WERI-Rb-1 (cell line): ENCODE data around the gene GYPC.
"Not testable (repeated sequence)": the region's sequence is repeated elsewhere in the genome, so short reads cannot be mapped to it uniquely, and the experiment has no call there.

Experiments
- DNase-seq: peaks from one replicate; pipeline ENCODE4 v3.0.0-alpha.2; 2020
- H3K27ac ChIP-seq: fragments of 250-450 bp; sonication (Bioruptor Pico); 2 replicates; pipeline ENCODE4 v1.5.1; 2020; ENCODE audit warnings: mild to moderate bottlenecking, moderate library complexity
- H3K27me3 ChIP-seq: fragments of 250-450 bp; sonication (Bioruptor Pico); 2 replicates; pipeline ENCODE4 v1.5.1; 2021; ENCODE audit warnings: mild to moderate bottlenecking, low read depth, moderate library complexity; ENCODE audit not compliant: insufficient read depth, severe bottlenecking
- H3K36me3 ChIP-seq: fragments of 250-450 bp; sonication (Bioruptor Pico); 2 replicates; pipeline ENCODE4 v1.5.1; 2020; ENCODE audit warnings: mild to moderate bottlenecking, moderate library complexity
- H3K4me3 ChIP-seq: 2 replicates; pipeline ENCODE4 v1.5.1; 2011; ENCODE audit warnings: low read depth, mild to moderate bottlenecking, control low read depth, low read length
- H3K9me3 ChIP-seq: fragments of 250-450 bp; sonication (Bioruptor Pico); 2 replicates; pipeline ENCODE4 v1.5.1; 2021; ENCODE audit warnings: mild to moderate bottlenecking, moderate library complexity; ENCODE audit not compliant: severe bottlenecking
- TF ChIP-seq, protein P1 (sequence below): IDR thresholded peaks from 2 replicates; pipeline ENCODE4 v1.5.1; 2011; ENCODE audit warnings: low read depth, mild to moderate bottlenecking, control low read depth, inconsistent platforms, low read length

Gene GYPC

DNA sequence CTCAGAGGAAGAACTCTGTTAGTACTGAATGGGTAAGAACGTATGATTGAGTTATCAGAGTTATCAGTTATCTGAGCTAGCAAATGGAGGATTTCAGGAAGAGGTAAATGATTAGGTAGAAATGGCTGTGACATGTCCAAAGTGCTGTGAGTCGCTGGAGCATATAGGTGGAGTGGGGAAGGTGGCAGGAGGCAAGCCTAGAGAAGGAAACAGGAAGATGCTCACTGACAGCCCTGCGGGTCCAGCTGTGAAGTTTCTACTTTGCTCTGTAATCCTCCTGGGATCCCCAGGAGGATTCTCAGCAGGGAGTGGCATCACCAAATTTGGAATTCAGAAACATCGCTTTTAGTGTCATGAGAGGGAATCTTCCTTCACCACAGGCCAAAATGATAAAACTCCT, 52.0 kb downstream of the GYPC start:
- no peak overlapping the region for H3K27ac ChIP-seq
- TF ChIP-seq, protein P1, sequence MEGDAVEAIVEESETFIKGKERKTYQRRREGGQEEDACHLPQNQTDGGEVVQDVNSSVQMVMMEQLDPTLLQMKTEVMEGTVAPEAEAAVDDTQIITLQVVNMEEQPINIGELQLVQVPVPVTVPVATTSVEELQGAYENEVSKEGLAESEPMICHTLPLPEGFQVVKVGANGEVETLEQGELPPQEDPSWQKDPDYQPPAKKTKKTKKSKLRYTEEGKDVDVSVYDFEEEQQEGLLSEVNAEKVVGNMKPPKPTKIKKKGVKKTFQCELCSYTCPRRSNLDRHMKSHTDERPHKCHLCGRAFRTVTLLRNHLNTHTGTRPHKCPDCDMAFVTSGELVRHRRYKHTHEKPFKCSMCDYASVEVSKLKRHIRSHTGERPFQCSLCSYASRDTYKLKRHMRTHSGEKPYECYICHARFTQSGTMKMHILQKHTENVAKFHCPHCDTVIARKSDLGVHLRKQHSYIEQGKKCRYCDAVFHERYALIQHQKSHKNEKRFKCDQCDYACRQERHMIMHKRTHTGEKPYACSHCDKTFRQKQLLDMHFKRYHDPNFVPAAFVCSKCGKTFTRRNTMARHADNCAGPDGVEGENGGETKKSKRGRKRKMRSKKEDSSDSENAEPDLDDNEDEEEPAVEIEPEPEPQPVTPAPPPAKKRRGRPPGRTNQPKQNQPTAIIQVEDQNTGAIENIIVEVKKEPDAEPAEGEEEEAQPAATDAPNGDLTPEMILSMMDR, result no peak
- no peak overlapping the region for H3K4me3 ChIP-seq
- H3K36me3 ChIP-seq, result no peaks in the 10 kb centered on the region
- no peaks in the 10 kb centered on the region for H3K9me3 ChIP-seq
- DNase-seq, result no peak
- peaks cover 50% of the 10 kb centered on the region for H3K27me3 ChIP-seq

DNA sequence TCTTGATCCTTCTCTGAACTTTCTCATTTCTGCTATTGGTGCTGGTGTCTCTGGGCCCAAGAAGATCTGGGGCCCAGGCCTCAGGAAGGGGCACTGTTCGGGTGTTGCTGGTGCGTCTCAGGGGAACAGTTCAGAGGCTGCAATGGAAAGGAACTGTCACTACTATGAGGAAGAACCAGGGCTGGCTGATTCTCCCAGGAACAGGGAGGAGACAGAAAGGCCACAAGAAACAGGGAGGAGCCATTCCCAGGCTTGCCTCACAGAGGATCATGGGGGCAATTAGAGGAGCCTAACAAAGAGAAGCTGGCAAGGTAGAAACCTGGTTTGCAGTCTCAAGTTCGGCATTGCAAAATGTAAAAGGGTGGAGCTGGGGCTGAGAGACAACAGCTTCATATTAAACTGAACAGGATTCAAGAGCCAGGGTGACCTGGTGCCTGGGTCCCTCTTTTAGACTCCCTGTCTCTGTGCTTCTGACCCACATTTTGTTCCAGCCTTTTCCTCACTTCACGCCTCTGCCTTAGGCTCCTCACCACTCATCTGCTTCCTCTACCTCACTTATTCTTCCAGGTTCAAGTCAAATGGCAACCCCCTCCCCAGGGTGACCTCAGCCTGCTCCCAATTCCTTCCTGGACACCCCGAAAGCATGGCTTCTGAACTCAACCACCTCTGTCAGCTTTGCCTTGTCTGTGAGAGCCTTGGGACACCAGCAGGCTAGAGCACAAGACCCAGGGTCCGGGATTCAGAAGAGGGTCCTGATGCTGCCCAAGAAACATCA, 58.4 kb downstream of the GYPC start:
- peaks cover 57% of the 10 kb centered on the region for H3K27me3 ChIP-seq
- TF ChIP-seq, protein P1, result no peak
- no peaks in the 10 kb centered on the region for H3K36me3 ChIP-seq
- H3K9me3 ChIP-seq, result no peaks in the 10 kb centered on the region
- no peak overlapping the region for H3K27ac ChIP-seq
- no peak for DNase-seq
- H3K4me3 ChIP-seq, result no peak overlapping the region

DNA sequence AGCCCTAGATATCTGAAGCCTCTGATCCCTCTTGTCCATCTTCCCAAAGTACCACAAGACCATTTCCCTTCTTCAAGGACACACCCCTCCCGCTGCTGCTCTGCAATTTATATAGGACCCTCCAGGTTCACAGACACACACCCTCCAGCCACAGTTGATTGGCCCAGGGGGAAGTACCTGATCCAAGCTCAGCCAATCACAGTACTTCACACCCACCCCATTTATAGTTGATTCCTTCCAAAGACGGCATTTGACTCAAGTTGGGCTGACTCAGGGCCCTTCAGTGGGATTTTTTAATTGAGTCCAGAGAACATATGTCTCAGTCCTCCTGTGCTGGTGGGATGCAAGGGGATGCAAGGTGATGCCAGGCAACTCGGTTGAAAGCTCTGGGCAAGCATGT, 59.2 kb downstream of the GYPC start:
- Histone ChIP-seq H3K4me3 (no peak overlapping the region), H3K36me3 (no peaks in the 10 kb centered on the region), H3K27me3 (peaks cover 61% of the 10 kb centered on the region), H3K9me3 (no peaks in the 10 kb centered on the region), H3K27ac (no peak overlapping the region)
- no peak for DNase-seq
- TF ChIP-seq, protein P1, result no peak

DNA sequence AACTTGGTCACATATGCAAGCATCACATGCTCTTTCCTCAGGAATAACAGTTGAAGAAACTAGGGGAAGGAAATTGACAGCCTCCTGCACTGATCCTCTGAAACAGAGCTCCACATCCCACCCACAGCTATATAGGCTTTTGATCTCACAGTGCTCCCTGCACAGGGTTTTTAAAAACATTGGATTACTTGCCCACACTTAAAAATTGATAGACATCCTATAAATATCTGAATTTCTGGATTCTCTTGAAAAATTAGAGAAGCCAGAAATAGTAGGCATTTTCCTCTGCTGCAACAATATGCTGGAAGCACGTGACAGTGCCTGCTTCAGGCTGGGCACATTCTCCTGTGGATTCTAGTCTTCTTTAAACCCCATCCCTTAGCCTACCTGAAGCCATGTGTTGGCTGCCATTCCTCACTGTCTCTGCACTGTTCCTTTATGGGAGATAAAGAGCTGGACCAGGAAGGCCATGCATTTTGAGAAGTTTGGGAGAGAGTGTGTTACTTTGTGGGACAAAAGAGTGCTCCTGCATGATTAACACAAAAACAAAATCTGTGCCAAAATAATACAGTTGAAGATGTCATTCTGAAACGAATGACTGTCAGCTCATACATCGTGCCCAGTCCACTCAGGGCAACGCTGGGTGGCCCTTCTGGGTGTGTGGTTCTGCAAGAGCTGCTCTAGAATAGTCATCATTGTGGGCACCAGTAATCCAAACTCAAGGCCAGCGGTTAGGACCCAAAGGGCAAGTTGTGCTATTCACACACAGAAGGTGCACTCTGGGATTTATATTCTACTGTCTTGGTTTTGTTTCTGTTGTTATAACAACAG, 59.8 kb downstream of the GYPC start:
- no peak for DNase-seq
- TF ChIP-seq, protein P1, result no peak
- Histone ChIP-seq H3K27ac (no peak overlapping the region), H3K4me3 (no peak overlapping the region), H3K27me3 (peaks cover 67% of the 10 kb centered on the region), H3K9me3 (no peaks in the 10 kb centered on the region), H3K36me3 (no peaks in the 10 kb centered on the region)

DNA sequence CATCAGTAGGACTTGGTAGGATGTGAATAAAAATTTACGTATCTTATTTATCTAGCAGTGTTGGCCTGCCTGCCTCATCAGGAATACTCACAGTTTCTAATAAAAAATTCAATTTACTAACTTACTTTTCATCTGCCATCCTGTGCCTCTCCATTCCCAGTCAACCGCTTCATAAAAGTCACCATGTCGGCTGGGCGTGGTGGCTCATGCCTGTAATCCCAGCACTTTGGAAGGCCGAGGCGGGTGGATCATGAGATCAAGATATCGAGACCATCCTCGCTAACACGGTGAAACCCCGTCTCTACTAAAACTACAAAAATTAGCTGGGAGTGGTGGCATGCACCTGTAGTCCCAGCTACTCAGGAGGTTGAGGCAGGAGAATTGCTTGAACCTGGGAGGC, 61.3 kb downstream of the GYPC start:
- H3K9me3 ChIP-seq, H3K4me3 ChIP-seq, H3K36me3 ChIP-seq, DNase-seq, H3K27ac ChIP-seq: not testable (repeated sequence)
- H3K27me3 ChIP-seq, result peaks cover 68% of the 10 kb centered on the region

DNA sequence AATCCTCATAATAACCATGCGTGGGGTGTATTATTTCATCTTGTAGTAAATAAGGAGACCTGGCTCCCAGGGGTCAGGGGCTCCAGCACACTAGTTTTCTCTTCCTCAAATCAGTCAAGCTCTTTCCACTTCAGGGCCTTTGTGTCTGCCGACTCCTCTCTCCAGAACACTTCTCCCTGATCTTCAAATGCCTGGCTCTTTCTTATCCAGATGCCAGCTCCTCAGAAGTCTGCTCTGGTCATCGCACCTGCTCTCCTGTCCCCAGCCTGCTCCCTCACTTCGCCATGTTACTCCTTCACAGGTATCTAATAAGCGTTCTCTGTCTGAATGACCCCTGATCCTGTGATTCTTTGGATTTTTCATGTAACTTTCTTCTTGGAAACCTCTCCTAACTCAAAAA, 62.0 kb downstream of the GYPC start:
- H3K36me3 ChIP-seq, result no peaks in the 10 kb centered on the region
- peaks cover 64% of the 10 kb centered on the region for H3K27me3 ChIP-seq
- no peaks in the 10 kb centered on the region for H3K9me3 ChIP-seq
- no peak overlapping the region for H3K27ac ChIP-seq
- DNase-seq, result no peak
- TF ChIP-seq, protein P1, result no peak
- no peak overlapping the region for H3K4me3 ChIP-seq
